SK-N-DZ (cell line): Measurements from ENCODE around the gene PODXL.

ENCODE experiments used
- DNase-seq: peaks from one replicate; pipeline ENCODE4 v3.0.0-alpha.2; 2015; ENCODE audit warnings: low spot score

PODXL gene

GRCh38 chr7:131564640-131565039 is 8.2 kb upstream of the PODXL start:
- no peak for DNase-seq

GRCh38 chr7:131563918-131564317 is 7.5 kb upstream of the PODXL start:
- DNase-seq: no peak

- no peak for DNase-seq
These were observed 6.5 kb upstream of the PODXL start for GRCh38 chr7:131562941-131563340.

GRCh38 chr7:131560061-131560460 is 3.6 kb upstream of the PODXL start:
- DNase-seq: no peak

GRCh38 chr7:131557652-131558385 is 1.4 kb upstream of the PODXL start:
- peak; percentile 30 for DNase-seq

- peak; percentile 44 for DNase-seq
These were observed 652 bp upstream of the PODXL start for GRCh38 chr7:131556909-131557651.

GRCh38 chr7:131555552-131556052 is 826 bp downstream of the PODXL start:
- DNase-seq: no peak

- DNase-seq: no peak
These were observed 1.4 kb downstream of the PODXL start for GRCh38 chr7:131554880-131555516.

- no peak for DNase-seq
These were observed 2.5 kb downstream of the PODXL start for GRCh38 chr7:131553931-131554330.

GRCh38 chr7:131552053-131552452 is 4.4 kb downstream of the PODXL start:
- no peak for DNase-seq

- DNase-seq: no peak
These were observed 5.6 kb downstream of the PODXL start for GRCh38 chr7:131550846-131551245.

GRCh38 chr7:131548371-131548770 is 8.1 kb downstream of the PODXL start:
- DNase-seq: no peak

GRCh38 chr7:131547589-131547988 is 8.8 kb downstream of the PODXL start:
- no peak for DNase-seq

GRCh38 chr7:131546583-131547141 is 9.8 kb downstream of the PODXL start:
- peak; percentile 37 for DNase-seq

- DNase-seq: no peak
These were observed 10.3 kb downstream of the PODXL start for GRCh38 chr7:131546126-131546525.

GRCh38 chr7:131544449-131545301 is 11.8 kb downstream of the PODXL start:
- DNase-seq: peak; percentile 64

GRCh38 chr7:131544021-131544420 is 12.4 kb downstream of the PODXL start:
- no peak for DNase-seq

GRCh38 chr7:131543298-131543697 is 13.1 kb downstream of the PODXL start:
- no peak for DNase-seq

GRCh38 chr7:131540491-131541162 is 15.8 kb downstream of the PODXL start:
- no peak for DNase-seq

- no peak for DNase-seq
These were observed 17.6 kb downstream of the PODXL start for GRCh38 chr7:131538813-131539179.
